Measurements from ENCODE around the gene LAMP5. TPM values are rescaled to one million over a fixed set of nuclear protein-coding genes. Genes with fewer than 3 reads are reported as not detected.

The LAMP5 gene
- total RNA-seq, 1 experiment from 2014 or later, result not detected

- no peaks in the 10 kb centered on the region for H3K36me3 ChIP-seq (ENCODE audit: low read depth, low read length)
- H3K27me3 ChIP-seq (ENCODE audit: low read length), result no peaks in the 10 kb centered on the region
- H4K20me1 ChIP-seq (ENCODE audit: low read length), result no peaks in the 10 kb centered on the region
- H2AFZ ChIP-seq (ENCODE audit: low read length), result no peak overlapping the region
- ChIA-PET CTCF (no interaction called here), POLR2A (ENCODE audit: unreplicated experiment) (no interaction called here)
- ATAC-seq (no peak), DNase-seq (no peak)
- no peaks in the 10 kb centered on the region for H3K79me2 ChIP-seq (ENCODE audit: low read length)
- intact Hi-C loops (cut with micrococcal nuclease), result no loop called here
- no TSS peak for BruUV-seq (replicated peaks)
- no peaks in the 10 kb centered on the region for H3K9me2 ChIP-seq (replicated peaks; ENCODE audit: low read length)
- H3K4me2 ChIP-seq (ENCODE audit: low read length), result no peak overlapping the region
- no peaks in the 10 kb centered on the region for H3K4me1 ChIP-seq (ENCODE audit: insufficient read depth, low read length)
- no peak overlapping the region for H3K27ac ChIP-seq (ENCODE audit: low read length)
- TF ChIP-seq CTCF (conservative IDR thresholded peaks at IDR 0.05; ENCODE audit: low read depth, low read length) (no peak), EZH2phosphoT487 (IDR thresholded peaks at IDR 0.05; ENCODE audit: borderline replicate concordance, low read length) (no peak), EZH2 (IDR thresholded peaks at IDR 0.05; ENCODE audit: low read length, unreplicated experiment) (no peak)
- H3K9me3 ChIP-seq (ENCODE audit: low read length), result no peaks in the 10 kb centered on the region
- no peaks in the 10 kb centered on the region for H3F3A ChIP-seq (ENCODE audit: low read length, unreplicated experiment)
- no peak overlapping the region for H3K4me3 ChIP-seq (ENCODE audit: low read length)
- no peak overlapping the region for H3K9ac ChIP-seq (ENCODE audit: low read length)
Measured at GRCh38 chr20:9565910-9566550, 51.6 kb downstream of the LAMP5 start.

GRCh38 chr20:9566977-9567376 lies 52.6 kb downstream of the LAMP5 start:
- no peak overlapping the region for H3K9ac ChIP-seq (ENCODE audit: low read length)
- H3K27me3 ChIP-seq (ENCODE audit: low read length), result no peaks in the 10 kb centered on the region
- H4K20me1 ChIP-seq (ENCODE audit: low read length), result no peaks in the 10 kb centered on the region
- no peak overlapping the region for H3K4me2 ChIP-seq (ENCODE audit: low read length)
- H3K4me3 ChIP-seq (ENCODE audit: low read length), result no peak overlapping the region
- no TSS peak for BruUV-seq (replicated peaks)
- H3K9me2 ChIP-seq (replicated peaks; ENCODE audit: low read length), result no peaks in the 10 kb centered on the region
- ATAC-seq (no peak), DNase-seq (no peak)
- no peaks in the 10 kb centered on the region for H3K4me1 ChIP-seq (ENCODE audit: insufficient read depth, low read length)
- no peaks in the 10 kb centered on the region for H3K79me2 ChIP-seq (ENCODE audit: low read length)
- H3K27ac ChIP-seq (ENCODE audit: low read length), result no peak overlapping the region
- no peaks in the 10 kb centered on the region for H3K36me3 ChIP-seq (ENCODE audit: low read depth, low read length)
- ChIA-PET CTCF (interaction anchor here (0.6 kb wide), 1 partner anchor 43 kb away, joined by 18 read pairs; no protein-coding TSS in a partner anchor), POLR2A (ENCODE audit: unreplicated experiment) (no interaction called here)
- no peaks in the 10 kb centered on the region for H3F3A ChIP-seq (ENCODE audit: low read length, unreplicated experiment)
- TF ChIP-seq EZH2 (IDR thresholded peaks at IDR 0.05; ENCODE audit: low read length, unreplicated experiment) (no peak), EZH2phosphoT487 (IDR thresholded peaks at IDR 0.05; ENCODE audit: borderline replicate concordance, low read length) (no peak), CTCF (conservative IDR thresholded peaks at IDR 0.05; ENCODE audit: low read depth, low read length) (no peak)
- no peak overlapping the region for H2AFZ ChIP-seq (ENCODE audit: low read length)
- H3K9me3 ChIP-seq (ENCODE audit: low read length), result no peaks in the 10 kb centered on the region
- intact Hi-C loops (cut with micrococcal nuclease), result no loop called here

- Histone ChIP-seq H3K4me2 (ENCODE audit: low read length) (no peak overlapping the region), H3K79me2 (ENCODE audit: low read length) (no peaks in the 10 kb centered on the region), H3K4me1 (ENCODE audit: insufficient read depth, low read length) (no peaks in the 10 kb centered on the region), H3K9me2 (replicated peaks; ENCODE audit: low read length) (no peaks in the 10 kb centered on the region), H3K36me3 (ENCODE audit: low read depth, low read length) (no peaks in the 10 kb centered on the region), H3K9me3 (ENCODE audit: low read length) (no peaks in the 10 kb centered on the region), H3K4me3 (ENCODE audit: low read length) (no peak overlapping the region), H3F3A (ENCODE audit: low read length, unreplicated experiment) (no peaks in the 10 kb centered on the region), H4K20me1 (ENCODE audit: low read length) (no peaks in the 10 kb centered on the region), H3K9ac (ENCODE audit: low read length) (no peak overlapping the region), H3K27ac (ENCODE audit: low read length) (no peak overlapping the region), H2AFZ (ENCODE audit: low read length) (no peak overlapping the region), H3K27me3 (ENCODE audit: low read length) (no peaks in the 10 kb centered on the region)
- DNase-seq (no peak), ATAC-seq (no peak)
- intact Hi-C loops (cut with micrococcal nuclease), result no loop called here
- POLR2A ChIA-PET (ENCODE audit: unreplicated experiment), result no interaction called here
- no TSS peak for BruUV-seq (replicated peaks)
- CTCF ChIA-PET, result no interaction called here
- TF ChIP-seq EZH2 (IDR thresholded peaks at IDR 0.05; ENCODE audit: low read length, unreplicated experiment) (no peak), CTCF (conservative IDR thresholded peaks at IDR 0.05; ENCODE audit: low read depth, low read length) (no peak), EZH2phosphoT487 (IDR thresholded peaks at IDR 0.05; ENCODE audit: borderline replicate concordance, low read length) (no peak)
Measured at GRCh38 chr20:9570612-9571011, 56.2 kb downstream of the LAMP5 start.

Data from PC-3 (cell line).